Lower leg skin (tissue), 4 donors: ENCODE data around the gene PHB1. TPM values are rescaled to one million over a fixed set of nuclear protein-coding genes. Genes with fewer than 3 reads are reported as not detected.

Experiments
- DNase-seq, 2 donors: peaks; one replicate each; pipeline ENCODE4 v3.0.0-alpha.2; 2019; ENCODE audit warnings: low spot score in 2 of 2
- H3K4me3 ChIP-seq: fragments of 200-600 bp; sonication (generic); 2 replicates; pipeline ENCODE4 v1.5.1; 2017; ENCODE audit warnings: mild to moderate bottlenecking, low read depth; ENCODE audit not compliant: poor library complexity, severe bottlenecking
- POLR2A ChIP-seq, 2 donors: fragments of 450-650 bp; IDR thresholded peaks; one replicate each; pipeline ENCODE4 v1.6.1; 2016 to 2017; ENCODE audit warnings: antibody characterized with exemption in 2 of 2, mild to moderate bottlenecking in 1 of 2, moderate library complexity in 1 of 2
- WGBS, 2 donors: methylation state at CpG; one replicate each; pipeline ENCODE4 v1.1.5; 2018; 5-methylcytosine and 5-hydroxymethylcytosine counted together
- intact Hi-C: fragments of 100-400 bp; cut with DNase I; formaldehyde crosslinking; loops from one replicate; pipeline ENCODE4 v1.15.0; 2023; ENCODE audit warnings: low total_unique reads
- total RNA-seq, 4 donors: library from RNA; depleted of rRNA; stranded (reverse); fragments of >200 nt; gene quantifications; one replicate each; pipeline ENCODE4 v1.1.0, GENCODE V29; 2016
- TF ChIP-seq, protein P1 (sequence below), 3 donors: fragments of 450-650 bp; IDR thresholded peaks; one replicate each; pipeline ENCODE4 v1.5.1; 2016; ENCODE audit warnings: antibody characterized with exemption in 3 of 3, mild to moderate bottlenecking in 3 of 3, moderate library complexity in 2 of 3

Gene PHB1
- total RNA-seq, 4 donors from 2014 or later: 47.0 to 79.0 (median 71.3) TPM

DNA sequence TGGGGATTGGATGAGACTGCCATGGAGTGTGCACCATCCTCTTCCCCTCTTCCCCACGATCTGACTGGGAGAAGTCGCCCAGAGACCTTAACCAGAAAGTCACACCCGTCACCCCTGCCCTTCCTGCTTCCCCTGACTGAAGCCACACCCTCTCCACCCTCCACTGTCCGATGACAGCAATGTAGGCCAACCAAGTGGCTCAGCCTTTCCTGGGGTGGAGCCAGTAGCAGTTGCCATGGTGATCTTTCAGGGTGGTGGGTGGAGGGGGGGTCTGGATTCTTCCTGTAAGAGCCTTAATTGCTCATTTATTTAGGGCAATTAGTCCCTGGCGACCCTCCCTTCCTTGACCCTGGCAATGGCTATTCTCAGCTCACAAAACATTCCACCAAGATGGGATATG is 37.5 kb upstream of the PHB1 start:
- no peak for DNase-seq
- intact Hi-C loops: no loop called here
- TF ChIP-seq, protein P1, sequence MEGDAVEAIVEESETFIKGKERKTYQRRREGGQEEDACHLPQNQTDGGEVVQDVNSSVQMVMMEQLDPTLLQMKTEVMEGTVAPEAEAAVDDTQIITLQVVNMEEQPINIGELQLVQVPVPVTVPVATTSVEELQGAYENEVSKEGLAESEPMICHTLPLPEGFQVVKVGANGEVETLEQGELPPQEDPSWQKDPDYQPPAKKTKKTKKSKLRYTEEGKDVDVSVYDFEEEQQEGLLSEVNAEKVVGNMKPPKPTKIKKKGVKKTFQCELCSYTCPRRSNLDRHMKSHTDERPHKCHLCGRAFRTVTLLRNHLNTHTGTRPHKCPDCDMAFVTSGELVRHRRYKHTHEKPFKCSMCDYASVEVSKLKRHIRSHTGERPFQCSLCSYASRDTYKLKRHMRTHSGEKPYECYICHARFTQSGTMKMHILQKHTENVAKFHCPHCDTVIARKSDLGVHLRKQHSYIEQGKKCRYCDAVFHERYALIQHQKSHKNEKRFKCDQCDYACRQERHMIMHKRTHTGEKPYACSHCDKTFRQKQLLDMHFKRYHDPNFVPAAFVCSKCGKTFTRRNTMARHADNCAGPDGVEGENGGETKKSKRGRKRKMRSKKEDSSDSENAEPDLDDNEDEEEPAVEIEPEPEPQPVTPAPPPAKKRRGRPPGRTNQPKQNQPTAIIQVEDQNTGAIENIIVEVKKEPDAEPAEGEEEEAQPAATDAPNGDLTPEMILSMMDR (IDR thresholded peaks at IDR 0.05): no peak
- no peak for TF ChIP-seq POLR2A (IDR thresholded peaks at IDR 0.05)
- no peak overlapping the region for H3K4me3 ChIP-seq
- 57 to 73% methylated on average over 5 of the region's 5 CpGs for WGBS, 2 donors

DNA sequence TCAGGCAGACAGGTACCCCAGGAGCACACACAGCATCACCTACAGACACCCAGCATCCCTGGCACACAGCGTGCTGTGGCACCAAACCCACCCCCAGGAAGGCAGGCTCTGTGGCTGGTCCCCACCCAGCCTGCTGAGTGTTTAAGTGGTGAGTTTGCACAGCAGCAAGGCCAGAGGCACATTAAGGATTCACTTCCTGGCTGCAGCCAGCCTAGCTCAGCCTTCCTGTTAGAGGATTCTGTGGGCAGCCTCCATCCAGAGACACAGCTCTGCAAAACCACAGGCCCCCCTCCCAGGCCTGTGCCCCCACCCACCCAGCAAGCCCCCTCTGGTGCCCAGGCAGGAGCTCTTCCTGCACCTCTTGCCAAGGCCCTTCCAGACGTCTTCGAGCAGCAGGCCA is 36.1 kb upstream of the PHB1 start:
- no peak for DNase-seq
- H3K4me3 ChIP-seq: no peak overlapping the region
- intact Hi-C loops: no loop called here
- 55% methylated on average over 2 of the region's 3 CpGs; no CpG with 5 or more reads in 1 of the 2 donors for WGBS, 2 donors
- TF ChIP-seq POLR2A (IDR thresholded peaks at IDR 0.05): no peak
- TF ChIP-seq, protein P1 (IDR thresholded peaks at IDR 0.05): no peak

DNA sequence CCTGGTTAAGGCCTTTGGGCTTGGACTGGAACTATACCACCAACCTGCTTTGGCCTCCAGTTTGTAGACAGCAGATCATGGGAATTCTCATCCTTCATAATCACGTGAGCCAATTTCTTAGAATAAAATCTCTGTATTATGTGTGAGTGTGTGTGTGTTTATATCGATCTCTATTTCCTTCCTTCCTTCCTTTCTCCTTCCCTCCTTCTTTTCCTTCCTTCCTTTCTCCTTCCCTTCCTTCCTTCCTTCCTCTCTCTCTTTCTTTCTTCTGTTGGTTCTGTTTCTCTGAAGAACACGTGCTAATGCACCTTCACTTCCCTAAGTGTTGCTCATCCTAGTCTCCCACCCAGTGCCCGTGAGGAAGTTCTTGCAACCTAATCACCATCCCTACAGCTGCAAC is 35.5 kb upstream of the PHB1 start:
- intact Hi-C loops: no loop called here
- WGBS, 2 donors: 77 to 81% methylated on average over 4 of the region's 4 CpGs
- TF ChIP-seq, protein P1 (IDR thresholded peaks at IDR 0.05): no peak
- TF ChIP-seq POLR2A (IDR thresholded peaks at IDR 0.05): no peak
- DNase-seq: no peak
- no peak overlapping the region for H3K4me3 ChIP-seq

DNA sequence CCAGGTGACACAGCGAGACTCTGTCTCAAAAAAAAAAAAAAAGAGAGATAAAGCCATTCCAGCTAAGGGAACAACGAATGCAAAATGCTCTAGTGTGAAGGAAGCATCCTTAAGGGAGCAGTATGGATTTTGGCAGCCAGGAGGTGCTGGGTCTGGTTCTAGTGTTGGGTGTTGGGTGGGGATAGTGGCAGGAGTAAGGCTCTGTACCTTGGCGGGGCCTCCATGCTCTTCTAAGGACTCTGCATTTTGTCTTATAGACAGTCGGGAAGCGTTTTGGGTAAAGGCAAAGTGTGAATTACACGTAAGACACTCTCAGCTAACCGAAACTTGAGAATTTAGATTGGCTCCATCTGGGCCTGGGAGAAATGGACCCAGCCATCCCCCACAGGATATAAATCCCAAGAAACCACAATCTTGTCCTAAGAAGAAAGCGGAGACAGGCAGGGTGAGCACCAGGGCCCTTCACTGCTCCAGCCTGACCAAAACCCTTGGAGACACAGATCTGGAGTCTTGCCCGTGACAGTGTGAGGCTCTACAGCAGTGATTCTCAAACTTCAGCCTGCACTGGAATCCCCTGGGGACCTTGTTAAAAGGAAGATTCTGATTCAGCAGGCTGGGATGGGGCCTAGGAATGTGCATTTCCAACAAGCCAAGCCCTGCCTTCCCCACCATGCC is 33.1 kb upstream of the PHB1 start:
- TF ChIP-seq, protein P1 (IDR thresholded peaks at IDR 0.05): no peak
- no peak for TF ChIP-seq POLR2A (IDR thresholded peaks at IDR 0.05)
- no peak overlapping the region for H3K4me3 ChIP-seq
- intact Hi-C loops: loop anchor here (10.0 kb wide), 1 partner anchor 107 kb away; no protein-coding TSS in a partner anchor
- 84 to 88% methylated on average over 9 of the region's 9 CpGs for WGBS, 2 donors
- DNase-seq: no peak

DNA sequence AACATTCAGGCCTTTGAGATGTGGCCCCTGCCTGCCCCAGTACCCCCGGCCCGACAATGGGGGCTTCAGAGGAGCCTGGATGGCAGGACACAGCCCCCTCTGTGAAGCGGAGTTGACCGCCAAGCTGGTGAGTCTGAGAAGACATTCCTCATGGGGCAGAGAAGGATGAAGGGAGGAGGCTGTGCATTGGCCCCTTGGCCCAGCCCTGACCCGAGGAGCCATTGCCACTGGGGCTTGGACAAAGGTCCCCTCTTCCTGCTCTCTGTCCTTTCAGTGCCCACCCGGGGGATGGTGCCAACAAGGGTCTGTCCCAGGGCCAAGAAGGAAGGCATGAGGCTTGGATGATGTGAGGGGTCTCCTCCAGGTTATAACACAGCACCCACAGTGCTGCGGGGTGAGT is 30.9 kb upstream of the PHB1 start:
- 82 to 89% methylated on average over 7 of the region's 7 CpGs for WGBS, 2 donors
- intact Hi-C loops: loop anchor here (10.0 kb wide), 1 partner anchor 109 kb away; no protein-coding TSS in a partner anchor

More for the DNA sequence above, 30.9 kb upstream of the PHB1 start:
- TF ChIP-seq POLR2A (IDR thresholded peaks at IDR 0.05): no peak
- TF ChIP-seq, protein P1 (IDR thresholded peaks at IDR 0.05): no peak
- no peak overlapping the region for H3K4me3 ChIP-seq
- no peak for DNase-seq
